NOMO-1 treated with dmso at 0.1 percent for 144 hours (cell line): ENCODE results near the gene RIMBP2.
"Not testable (repeated sequence)": the region's sequence is repeated elsewhere in the genome, so short reads cannot be mapped to it uniquely, and the experiment has no call there.

Experiments used
- DNase-seq: peaks from one replicate; lab custom pipeline; 2025; ENCODE audit not compliant: unreplicated experiment; lab: John Stamatoyannopoulos, UW

The RIMBP2 gene

DNA sequence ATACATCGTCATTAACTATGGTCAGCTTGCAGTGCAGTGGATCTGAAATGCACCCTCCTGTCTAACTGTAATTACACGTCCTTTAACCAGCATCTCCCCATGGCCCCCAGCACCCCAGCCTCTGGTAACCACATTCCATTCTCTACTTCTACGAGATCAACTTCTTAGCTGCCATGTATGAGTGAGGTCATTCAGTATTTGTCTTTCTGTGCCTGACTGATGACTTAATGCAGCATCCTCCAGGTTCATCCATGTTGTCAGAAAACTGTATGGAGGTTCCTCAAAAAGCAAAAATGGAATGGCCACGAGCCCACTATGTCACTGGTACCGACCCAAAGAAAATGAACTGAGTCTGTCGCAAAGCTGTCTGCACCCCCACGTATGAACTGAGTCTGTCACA, 107.3 kb downstream of the RIMBP2 start:
- no peak for DNase-seq

- no peak for DNase-seq
These were observed 108.0 kb downstream of the RIMBP2 start for GRCh38 chr12:130608132-130608531.

- no peak for DNase-seq
These were observed 109.9 kb downstream of the RIMBP2 start for GRCh38 chr12:130606231-130606630.

- no peak for DNase-seq
These were observed 112.6 kb downstream of the RIMBP2 start for GRCh38 chr12:130603396-130603965.

GRCh38 chr12:130602251-130602650, 113.8 kb downstream of the RIMBP2 start:
- DNase-seq, result no peak

- DNase-seq, result no peak
These were observed 114.8 kb downstream of the RIMBP2 start for GRCh38 chr12:130601327-130601726.

DNA sequence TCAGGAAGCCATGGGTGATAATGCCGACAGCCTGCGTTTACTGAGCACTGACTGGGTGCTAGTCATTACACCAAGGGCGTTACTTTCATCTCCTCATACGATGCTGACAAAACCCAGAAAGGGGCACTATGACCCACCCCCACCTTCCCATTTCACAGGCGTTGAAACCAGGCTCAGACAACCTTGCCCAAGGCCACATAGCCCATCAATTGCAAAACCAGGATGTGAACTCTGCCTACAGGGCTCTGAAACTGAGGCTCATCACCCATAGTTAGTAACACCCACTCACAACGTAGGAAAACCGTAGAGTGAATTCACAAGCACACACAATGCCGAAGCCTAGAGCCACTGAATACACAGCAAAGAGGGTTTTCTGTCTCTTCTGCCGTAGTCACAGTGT, 119.9 kb downstream of the RIMBP2 start:
- DNase-seq, result no peak

DNA sequence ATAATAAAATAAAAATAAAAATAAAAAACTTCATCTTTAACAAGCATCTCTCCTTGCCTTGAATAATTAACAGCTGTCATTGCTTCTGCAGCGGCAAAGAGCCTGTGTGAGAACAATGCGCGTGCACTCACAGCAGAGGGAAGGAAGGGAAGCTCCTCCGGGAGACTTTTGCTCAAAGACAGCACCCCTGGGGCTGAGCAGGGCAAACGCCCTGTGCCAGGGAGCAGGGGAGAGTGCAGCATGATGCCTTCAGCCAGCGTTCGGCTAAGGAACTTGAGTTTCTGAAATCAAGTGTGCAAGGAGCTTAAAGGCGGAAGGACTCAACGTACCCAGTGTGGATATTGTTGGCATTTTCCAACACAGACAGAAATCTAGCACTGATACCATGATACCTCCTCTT, 120.5 kb downstream of the RIMBP2 start:
- DNase-seq, result no peak

- DNase-seq, result no peak
These were observed 123.0 kb downstream of the RIMBP2 start for GRCh38 chr12:130593056-130593455.

- DNase-seq, result no peak
These were observed 123.5 kb downstream of the RIMBP2 start for GRCh38 chr12:130592641-130593040.

DNA sequence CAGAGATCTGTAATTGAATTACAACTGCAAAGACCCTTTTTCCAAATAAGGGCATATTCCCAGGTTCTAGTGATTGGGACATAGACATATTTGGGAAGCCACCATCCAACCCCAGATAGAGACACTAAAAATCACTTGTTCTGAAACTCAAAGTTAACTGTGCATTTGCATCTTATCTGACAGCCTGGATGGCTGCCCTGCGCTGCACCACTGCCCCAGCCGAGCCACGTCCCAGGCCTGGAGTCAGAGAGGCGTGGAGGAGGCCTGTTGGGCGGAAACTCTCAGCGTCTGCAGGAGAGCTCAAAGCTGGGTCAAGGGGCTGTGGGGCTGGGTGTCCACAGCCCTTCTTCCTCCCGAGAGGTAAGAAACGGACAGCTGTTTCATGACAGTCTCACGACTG, 124.4 kb downstream of the RIMBP2 start:
- DNase-seq, result no peak

DNA sequence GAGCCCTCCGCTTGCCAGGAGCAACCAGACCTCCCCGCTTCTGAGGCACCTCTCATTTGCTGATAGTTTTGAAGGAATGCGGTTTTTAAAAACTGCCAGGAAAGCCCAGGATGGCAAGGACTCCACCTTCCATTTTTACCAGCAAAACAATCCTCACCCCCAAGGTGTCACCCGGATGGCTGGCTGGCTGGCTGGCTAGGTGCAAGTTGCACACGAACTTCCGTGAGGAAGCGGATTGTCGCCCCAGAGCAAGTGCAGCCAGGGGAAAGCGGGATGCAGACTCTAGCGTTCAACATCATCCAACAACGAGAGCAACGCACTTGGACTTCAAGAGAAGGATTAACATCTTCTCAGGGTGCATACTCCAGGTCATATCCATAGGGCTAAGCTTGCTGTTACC, 125.4 kb downstream of the RIMBP2 start:
- DNase-seq, result no peak

DNA sequence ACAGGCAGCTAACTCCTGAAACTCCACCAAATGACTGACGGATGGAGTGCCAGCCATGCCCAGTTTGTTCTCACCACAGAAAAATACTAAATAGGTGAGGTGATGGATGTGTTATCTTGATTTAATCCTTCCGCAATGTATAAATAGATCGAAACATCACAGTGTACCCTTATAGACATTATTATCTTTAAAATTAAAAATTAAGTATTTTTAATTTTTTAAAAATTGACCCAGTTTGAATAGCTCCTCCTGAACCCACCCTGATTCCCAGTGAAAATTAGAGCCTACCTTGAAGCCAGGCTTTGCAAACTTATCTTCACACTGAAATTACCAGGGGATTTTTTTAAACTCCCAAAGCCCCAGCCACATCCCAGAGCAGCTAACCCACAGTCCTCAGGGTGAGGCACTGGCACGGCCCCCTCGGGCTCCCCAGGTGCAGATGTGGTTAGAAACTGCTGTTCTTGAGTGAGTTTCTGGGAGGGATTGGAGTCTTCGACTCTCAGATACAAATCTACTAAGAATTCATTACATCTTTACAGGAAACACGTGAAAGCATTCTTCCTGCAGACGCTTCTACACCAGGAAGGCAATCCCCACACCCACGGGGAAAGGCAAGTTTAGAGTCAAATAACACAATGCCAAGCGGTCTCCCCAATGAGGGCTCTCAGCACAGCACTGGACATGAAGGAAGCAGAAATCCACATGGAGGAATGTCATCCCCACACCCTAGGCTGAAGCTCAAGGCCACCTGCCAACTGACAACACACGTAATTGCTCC, 126.4 kb downstream of the RIMBP2 start:
- no peak for DNase-seq

DNA sequence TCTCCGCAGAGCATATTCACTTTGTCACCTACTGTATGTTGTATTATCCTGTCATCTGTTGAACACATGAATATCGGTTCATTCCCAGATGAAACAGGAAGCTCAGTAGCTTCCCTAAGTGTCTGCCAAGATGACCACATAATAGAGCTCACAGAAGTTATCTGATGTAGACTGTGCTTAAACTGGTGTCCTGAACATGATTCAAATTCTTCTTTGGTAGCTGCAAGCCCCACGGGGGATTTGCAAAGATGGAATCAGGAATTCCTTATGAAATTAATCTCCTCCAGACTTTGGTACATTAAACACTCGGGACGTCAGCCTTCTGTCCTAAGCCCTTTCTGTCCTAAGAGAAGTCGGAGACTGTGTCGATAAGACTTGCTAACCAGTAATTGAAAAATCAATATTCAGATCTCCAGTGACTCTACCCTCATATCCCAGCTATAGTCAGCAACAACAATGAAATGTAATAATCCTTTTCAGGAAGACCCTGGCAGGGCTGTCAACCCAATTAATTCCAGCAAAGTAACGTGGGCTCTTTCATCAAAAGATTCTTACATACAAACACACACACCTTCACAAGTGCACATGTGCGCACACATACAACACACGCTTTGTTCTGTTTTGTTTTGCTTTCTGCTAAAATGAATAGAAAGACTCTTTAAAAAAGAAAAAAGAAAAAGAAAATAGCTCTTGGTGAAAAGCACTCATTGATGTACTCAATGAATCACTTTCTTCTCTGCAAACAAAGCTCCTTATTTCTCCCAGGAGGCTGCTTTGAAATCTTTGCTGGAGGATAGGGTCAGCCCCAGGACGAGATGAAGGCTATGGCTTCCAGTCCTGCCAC, 127.2 kb downstream of the RIMBP2 start:
- DNase-seq, result no peak

- DNase-seq, result no peak
These were observed 128.1 kb downstream of the RIMBP2 start for GRCh38 chr12:130587966-130588365.

DNA sequence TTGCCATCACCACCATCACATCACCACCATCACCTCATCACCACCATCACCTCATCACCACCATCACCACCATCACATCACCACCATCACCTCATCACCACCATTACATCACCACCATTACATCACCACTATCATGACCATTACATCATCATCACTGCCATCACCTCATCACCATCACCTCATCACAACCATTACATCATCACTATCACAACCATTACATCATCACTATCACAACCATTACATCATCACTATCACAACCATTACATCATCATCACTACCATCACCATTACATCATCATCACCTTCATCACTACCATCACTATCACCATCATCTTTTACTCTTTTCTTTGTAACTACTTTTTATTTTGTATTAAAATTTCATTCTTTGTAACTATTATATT, 131.6 kb downstream of the RIMBP2 start:
- not testable (repeated sequence) for DNase-seq

GRCh38 chr12:130583800-130584199, 132.3 kb downstream of the RIMBP2 start:
- DNase-seq, result no peak

DNA sequence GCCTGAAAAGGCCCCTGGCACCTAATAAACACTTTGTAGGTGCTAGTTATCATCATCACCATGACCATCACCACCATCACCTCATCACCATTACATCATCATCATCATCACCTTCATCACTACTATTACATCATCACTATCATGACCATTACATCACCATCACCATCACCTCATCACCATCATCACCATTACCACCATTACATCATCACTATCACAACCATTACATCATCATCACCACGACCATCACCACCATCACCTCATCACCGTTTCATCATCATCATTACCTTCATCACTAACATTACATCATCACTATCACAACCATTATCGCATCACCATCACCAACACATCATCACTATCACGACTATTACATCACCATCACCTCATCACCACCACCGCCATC, 132.8 kb downstream of the RIMBP2 start:
- no peak for DNase-seq

GRCh38 chr12:130582286-130582685, 133.8 kb downstream of the RIMBP2 start:
- DNase-seq, result no peak

GRCh38 chr12:130581782-130582181, 134.3 kb downstream of the RIMBP2 start:
- DNase-seq, result no peak

- DNase-seq, result no peak
These were observed 136.9 kb downstream of the RIMBP2 start for GRCh38 chr12:130579231-130579630.

GRCh38 chr12:130577351-130577750, 138.7 kb downstream of the RIMBP2 start:
- DNase-seq, result no peak
